ENCODE results near the gene CFAP46.
"Not testable (repeated sequence)": the region's sequence is repeated elsewhere in the genome, so short reads cannot be mapped to it uniquely, and the experiment has no call there.

CFAP46 gene

GRCh38 chr10:132926777-132927650 is 15.4 kb downstream of the CFAP46 start:
- FAIRE-seq = no peak

GRCh38 chr10:132926070-132926469 is 16.3 kb downstream of the CFAP46 start:
- FAIRE-seq = no peak

GRCh38 chr10:132925614-132926013 is 16.8 kb downstream of the CFAP46 start:
- FAIRE-seq = no peak

GRCh38 chr10:132925071-132925561 is 17.3 kb downstream of the CFAP46 start:
- FAIRE-seq = no peak

GRCh38 chr10:132924046-132924952 is 18.1 kb downstream of the CFAP46 start:
- FAIRE-seq = no peak

GRCh38 chr10:132923384-132923783 is 19.0 kb downstream of the CFAP46 start:
- not testable (repeated sequence) for FAIRE-seq

GRCh38 chr10:132922872-132923271 is 19.5 kb downstream of the CFAP46 start:
- FAIRE-seq = no peak

GRCh38 chr10:132921818-132922807 is 20.3 kb downstream of the CFAP46 start:
- FAIRE-seq = no peak

- FAIRE-seq = no peak
These were observed 21.3 kb downstream of the CFAP46 start for GRCh38 chr10:132921086-132921485.

- FAIRE-seq = no peak
These were observed 22.1 kb downstream of the CFAP46 start for GRCh38 chr10:132920101-132920925.

GRCh38 chr10:132919374-132920100 is 22.8 kb downstream of the CFAP46 start:
- FAIRE-seq = no peak

GRCh38 chr10:132918617-132919373 is 23.6 kb downstream of the CFAP46 start:
- no peak for FAIRE-seq

- no peak for FAIRE-seq
These were observed 24.1 kb downstream of the CFAP46 start for GRCh38 chr10:132918264-132918616.

- FAIRE-seq = no peak
These were observed 25.3 kb downstream of the CFAP46 start for GRCh38 chr10:132916956-132917666.

GRCh38 chr10:132916421-132916841 is 25.9 kb downstream of the CFAP46 start:
- no peak for FAIRE-seq

GRCh38 chr10:132915411-132915810 is 27.0 kb downstream of the CFAP46 start:
- no peak for FAIRE-seq

GRCh38 chr10:132914732-132915131 is 27.6 kb downstream of the CFAP46 start:
- FAIRE-seq = no peak

GRCh38 chr10:132913559-132914115 is 28.7 kb downstream of the CFAP46 start:
- FAIRE-seq = no peak

All from TTC549 (cell line).